Activated T-cell treated with anti-CD3 and anti-CD28 coated beads, Interleukin-2, amount 50 U/mL, for 4 hours (primary cell): ENCODE results near the gene RBM14. TPM values are rescaled to one million over a fixed set of nuclear protein-coding genes. Genes with fewer than 3 reads are reported as not detected.
A peak's percentile ranks its signal among the peaks of the same experiment; 100 is the strongest.

Experiments
- ATAC-seq, 2 donors: fragments of 200-7000 bp; cut with Tn5 transposase; one replicate each; pipeline ENCODE4 v1.10.0; 2021
- DNase-seq: peaks from one replicate; pipeline ENCODE4 v3.0.0-alpha.2; 2020
- H3K27me3 Mint-ChIP-seq: one replicate; pipeline ENCODE4 v1.8.0; 2021; ENCODE audit warnings: low read depth, mixed read lengths
- H3K36me3 Mint-ChIP-seq: one replicate; pipeline ENCODE4 v1.8.0; 2022; ENCODE audit warnings: mixed read lengths; ENCODE audit not compliant: insufficient read depth
- H3K4me1 Mint-ChIP-seq: one replicate; pipeline ENCODE4 v1.8.0; 2021; ENCODE audit warnings: low read depth, mixed read lengths
- H3K4me3 Mint-ChIP-seq: one replicate; pipeline ENCODE4 v1.8.0; 2021; ENCODE audit warnings: mild to moderate bottlenecking, moderate library complexity, mixed read lengths
- H3K9me3 Mint-ChIP-seq: one replicate; pipeline ENCODE4 v1.8.0; 2021; ENCODE audit warnings: mixed read lengths
- total RNA-seq, 3 donors: library from RNA; stranded (reverse); gene quantifications; one replicate each; pipeline ENCODE4 v1.2.1, GENCODE V29; 2021

The RBM14 gene
- total RNA-seq, 3 donors from 2014 or later: 201 to 223 (median 206) TPM

DNA sequence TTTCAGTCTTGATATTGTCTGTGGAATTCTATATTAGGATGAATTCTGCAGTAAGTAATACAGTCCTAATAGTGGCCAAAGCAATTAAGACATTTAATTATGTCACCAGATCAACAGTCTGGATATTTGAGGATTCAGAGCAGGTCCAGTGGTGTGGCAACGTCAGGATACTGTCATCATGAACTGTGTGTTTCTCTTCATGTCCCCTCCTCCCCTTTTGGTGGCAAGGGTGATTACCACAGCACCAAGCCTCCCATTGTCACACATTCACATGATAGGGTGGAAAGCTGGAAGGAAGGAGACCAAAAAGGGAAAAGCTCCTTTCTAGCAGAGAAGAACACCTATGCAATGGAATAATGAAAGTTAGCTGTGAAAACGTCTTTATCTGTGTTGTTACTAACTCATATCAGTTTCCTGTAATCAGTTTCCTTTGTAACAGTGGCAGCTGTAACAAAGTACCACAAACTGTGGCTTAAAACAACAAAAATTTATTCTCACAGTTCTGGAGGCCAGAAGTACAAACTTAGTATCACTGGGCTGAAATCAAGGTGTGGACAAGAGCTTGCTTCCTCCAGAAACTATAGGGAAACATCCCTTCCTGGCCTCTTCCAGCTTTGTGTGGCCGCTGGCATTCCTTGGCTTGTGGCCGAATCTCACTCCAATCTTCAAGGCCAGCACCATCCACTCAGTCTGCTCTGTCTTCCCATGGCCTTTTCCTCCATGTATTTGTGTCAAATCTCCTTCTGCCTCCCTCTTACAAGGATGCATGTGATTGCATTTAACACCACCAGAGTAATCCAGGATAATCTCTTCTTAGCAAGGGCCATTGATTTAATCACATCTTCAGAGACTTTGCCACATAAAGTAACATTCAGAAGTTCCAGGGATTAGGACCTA is 6.5 kb upstream of the RBM14 start:
- Mint-ChIP-seq H3K9me3 (no peaks in the 10 kb centered on the region), H3K27me3 (no peaks in the 10 kb centered on the region), H3K4me1 (peaks cover 14% of the 10 kb centered on the region), H3K36me3 (peaks cover 5% of the 10 kb centered on the region), H3K4me3 (no peak overlapping the region)
- DNase-seq (no peak), ATAC-seq (no peak)

GRCh38 chr11:66612458-66612857 is 4.0 kb upstream of the RBM14 start:
- no peak for ATAC-seq
- peaks cover under 1% of the 10 kb centered on the region for H3K36me3 Mint-ChIP-seq

GRCh38 chr11:66614073-66614472 is 2.4 kb upstream of the RBM14 start:
- H3K9me3 Mint-ChIP-seq: no peaks in the 10 kb centered on the region

More at GRCh38 chr11:66612458-66612857, 4.0 kb upstream of the RBM14 start:
- no peaks in the 10 kb centered on the region for H3K9me3 Mint-ChIP-seq
- H3K4me3 Mint-ChIP-seq: no peak overlapping the region
- H3K27me3 Mint-ChIP-seq: no peaks in the 10 kb centered on the region
- no peak for DNase-seq
- H3K4me1 Mint-ChIP-seq: peaks cover 21% of the 10 kb centered on the region

DNA sequence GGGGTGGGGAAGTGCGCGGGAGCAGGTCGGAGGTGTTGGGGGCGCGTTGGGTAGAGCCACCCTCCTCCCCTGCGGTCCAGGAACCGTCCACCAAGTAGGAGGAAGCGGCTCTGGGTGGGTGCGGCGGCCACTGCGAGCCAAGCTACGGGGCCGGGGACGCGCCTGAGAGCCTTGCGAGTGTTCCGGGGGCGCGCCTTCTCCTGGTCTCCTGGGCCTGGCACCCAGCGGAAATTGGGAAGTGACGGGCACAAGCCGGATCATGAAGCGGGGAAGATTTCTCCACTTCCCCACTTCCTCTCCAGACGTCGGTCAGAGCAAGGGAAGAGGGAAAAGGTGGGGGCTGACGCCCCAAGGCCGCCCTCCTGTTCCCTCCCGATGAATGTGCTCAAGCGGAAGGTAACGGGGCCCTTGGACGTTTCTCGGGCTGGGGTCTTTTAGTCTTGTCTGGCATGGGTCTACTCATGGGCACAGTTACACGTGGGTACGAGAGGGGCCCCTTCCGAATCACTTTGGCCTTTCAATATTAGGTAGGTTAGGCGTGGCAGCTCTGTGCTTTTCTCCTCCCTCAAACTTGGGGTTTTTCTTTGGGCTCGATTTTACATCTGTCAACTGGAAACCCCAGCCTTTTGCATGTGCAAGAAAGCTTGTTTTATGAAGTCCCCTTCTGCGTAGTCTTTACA is 865 bp downstream of the RBM14 start:
- no peaks in the 10 kb centered on the region for H3K9me3 Mint-ChIP-seq
- DNase-seq: no peak
- peaks cover 32% of the 10 kb centered on the region for H3K36me3 Mint-ChIP-seq
- H3K4me1 Mint-ChIP-seq: peaks cover 44% of the 10 kb centered on the region
- no peaks in the 10 kb centered on the region for H3K27me3 Mint-ChIP-seq
- peak overlapping the region; percentile 98 for H3K4me3 Mint-ChIP-seq
- ATAC-seq: no peak

More at GRCh38 chr11:66614073-66614472, 2.4 kb upstream of the RBM14 start:
- H3K27me3 Mint-ChIP-seq: no peaks in the 10 kb centered on the region
- DNase-seq (no peak), ATAC-seq (no peak)
- peaks cover 34% of the 10 kb centered on the region for H3K4me1 Mint-ChIP-seq
- peaks cover 16% of the 10 kb centered on the region for H3K36me3 Mint-ChIP-seq
- no peak overlapping the region for H3K4me3 Mint-ChIP-seq

- H3K9me3 Mint-ChIP-seq: no peaks in the 10 kb centered on the region
- H3K4me3 Mint-ChIP-seq: peak overlapping the region; percentile 98
- ATAC-seq (no peak), DNase-seq (no peak)
- peaks cover 49% of the 10 kb centered on the region for H3K36me3 Mint-ChIP-seq
- H3K4me1 Mint-ChIP-seq: peaks cover 62% of the 10 kb centered on the region
- H3K27me3 Mint-ChIP-seq: no peaks in the 10 kb centered on the region
Observed at GRCh38 chr11:66619080-66619554, 2.7 kb downstream of the RBM14 start.

DNA sequence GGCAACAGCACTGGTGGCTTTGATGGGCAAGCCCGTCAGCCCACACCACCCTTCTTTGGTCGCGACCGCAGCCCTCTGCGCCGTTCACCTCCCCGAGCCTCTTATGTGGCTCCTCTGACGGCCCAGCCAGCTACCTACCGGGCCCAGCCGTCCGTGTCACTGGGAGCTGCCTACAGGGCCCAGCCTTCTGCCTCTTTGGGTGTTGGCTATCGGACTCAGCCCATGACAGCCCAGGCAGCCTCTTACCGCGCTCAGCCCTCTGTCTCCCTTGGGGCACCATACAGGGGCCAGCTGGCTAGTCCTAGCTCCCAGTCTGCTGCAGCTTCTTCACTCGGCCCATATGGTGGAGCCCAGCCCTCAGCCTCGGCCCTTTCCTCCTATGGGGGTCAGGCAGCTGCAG is 8.0 kb downstream of the RBM14 start:
- H3K27me3 Mint-ChIP-seq: no peaks in the 10 kb centered on the region
- H3K9me3 Mint-ChIP-seq: no peaks in the 10 kb centered on the region
- peaks cover 62% of the 10 kb centered on the region for H3K36me3 Mint-ChIP-seq
- H3K4me1 Mint-ChIP-seq: peaks cover 71% of the 10 kb centered on the region
- no peak for DNase-seq
- no peak overlapping the region for H3K4me3 Mint-ChIP-seq
- ATAC-seq: peak in 1 of 2 donors; percentile 12

DNA sequence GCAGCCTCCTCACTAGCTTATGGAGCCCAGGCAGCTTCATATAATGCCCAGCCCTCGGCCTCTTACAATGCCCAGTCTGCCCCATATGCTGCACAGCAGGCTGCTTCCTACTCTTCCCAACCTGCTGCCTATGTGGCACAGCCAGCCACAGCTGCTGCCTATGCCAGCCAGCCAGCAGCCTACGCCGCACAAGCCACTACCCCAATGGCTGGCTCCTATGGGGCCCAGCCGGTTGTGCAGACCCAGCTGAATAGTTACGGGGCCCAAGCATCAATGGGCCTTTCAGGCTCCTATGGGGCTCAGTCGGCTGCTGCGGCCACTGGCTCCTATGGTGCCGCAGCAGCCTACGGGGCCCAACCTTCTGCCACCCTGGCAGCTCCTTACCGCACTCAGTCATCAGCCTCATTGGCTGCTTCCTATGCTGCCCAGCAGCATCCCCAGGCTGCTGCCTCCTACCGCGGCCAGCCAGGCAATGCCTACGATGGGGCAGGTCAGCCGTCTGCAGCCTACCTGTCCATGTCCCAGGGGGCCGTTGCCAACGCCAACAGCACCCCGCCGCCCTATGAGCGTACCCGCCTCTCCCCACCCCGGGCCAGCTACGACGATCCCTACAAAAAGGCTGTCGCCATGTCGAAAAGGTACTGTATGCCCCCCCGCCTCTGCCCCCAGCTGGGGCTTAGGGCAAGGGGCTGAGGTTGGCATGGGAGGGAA is 8.8 kb downstream of the RBM14 start:
- DNase-seq (no peak), ATAC-seq (peak in 1 of 2 donors; percentile 9)
- H3K4me3 Mint-ChIP-seq: no peak overlapping the region
- H3K27me3 Mint-ChIP-seq: no peaks in the 10 kb centered on the region
- peaks cover 70% of the 10 kb centered on the region for H3K4me1 Mint-ChIP-seq
- H3K9me3 Mint-ChIP-seq: no peaks in the 10 kb centered on the region
- peaks cover 62% of the 10 kb centered on the region for H3K36me3 Mint-ChIP-seq

GRCh38 chr11:66625752-66626149 is 9.3 kb downstream of the RBM14 start:
- no peak overlapping the region for H3K4me3 Mint-ChIP-seq

GRCh38 chr11:66626382-66626781 is 10.0 kb downstream of the RBM14 start:
- Mint-ChIP-seq H3K4me3 (no peak overlapping the region), H3K9me3 (no peaks in the 10 kb centered on the region), H3K4me1 (peaks cover 62% of the 10 kb centered on the region), H3K27me3 (no peaks in the 10 kb centered on the region), H3K36me3 (peaks cover 58% of the 10 kb centered on the region)
- DNase-seq (no peak), ATAC-seq (no peak)

More at GRCh38 chr11:66625752-66626149, 9.3 kb downstream of the RBM14 start:
- ATAC-seq (peak in 1 of 2 donors; percentile 19), DNase-seq (no peak)
- Mint-ChIP-seq H3K36me3 (peaks cover 61% of the 10 kb centered on the region), H3K27me3 (no peaks in the 10 kb centered on the region), H3K9me3 (no peaks in the 10 kb centered on the region), H3K4me1 (peaks cover 67% of the 10 kb centered on the region)

GRCh38 chr11:66626926-66627325 is 10.5 kb downstream of the RBM14 start:
- no peaks in the 10 kb centered on the region for H3K9me3 Mint-ChIP-seq
- peaks cover 58% of the 10 kb centered on the region for H3K4me1 Mint-ChIP-seq
- peaks cover 54% of the 10 kb centered on the region for H3K36me3 Mint-ChIP-seq
- H3K27me3 Mint-ChIP-seq: no peaks in the 10 kb centered on the region
- ATAC-seq (no peak), DNase-seq (no peak)
- no peak overlapping the region for H3K4me3 Mint-ChIP-seq

DNA sequence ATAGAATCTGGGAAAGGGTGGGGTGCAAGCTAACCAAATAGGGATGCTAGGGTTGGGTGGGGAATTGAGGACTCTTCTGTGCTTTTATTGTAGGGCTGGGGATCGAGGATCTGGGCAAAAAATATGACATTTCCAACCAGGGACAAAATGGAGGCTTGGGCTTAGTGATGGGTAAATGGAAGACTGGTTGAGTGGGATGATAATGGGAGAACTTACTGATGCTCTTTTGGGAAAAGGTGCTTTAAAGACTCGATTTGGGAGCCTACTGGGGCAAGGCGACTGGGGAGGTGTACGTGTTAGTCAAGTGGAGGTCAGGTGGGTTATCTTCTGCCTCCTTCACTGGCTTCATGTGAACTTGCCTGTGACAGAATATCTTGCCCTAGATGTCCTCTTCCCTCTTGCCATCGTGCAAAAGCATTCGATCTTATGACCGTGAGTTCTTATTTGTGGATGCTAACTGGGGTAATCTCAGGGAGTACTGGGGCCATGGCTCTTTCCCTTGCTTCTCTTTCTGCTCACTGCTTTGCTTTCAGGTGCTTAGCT is 11.7 kb downstream of the RBM14 start:
- Mint-ChIP-seq H3K4me3 (no peak overlapping the region), H3K36me3 (peaks cover 47% of the 10 kb centered on the region), H3K4me1 (peaks cover 51% of the 10 kb centered on the region), H3K9me3 (no peaks in the 10 kb centered on the region), H3K27me3 (no peaks in the 10 kb centered on the region)
- ATAC-seq (no peak), DNase-seq (no peak)

GRCh38 chr11:66629356-66629755 is 12.9 kb downstream of the RBM14 start:
- no peak overlapping the region for H3K4me3 Mint-ChIP-seq
- peaks cover 38% of the 10 kb centered on the region for H3K36me3 Mint-ChIP-seq
- no peaks in the 10 kb centered on the region for H3K9me3 Mint-ChIP-seq
- peaks cover 43% of the 10 kb centered on the region for H3K4me1 Mint-ChIP-seq
- DNase-seq (no peak), ATAC-seq (no peak)
- no peaks in the 10 kb centered on the region for H3K27me3 Mint-ChIP-seq

- DNase-seq (no peak), ATAC-seq (no peak)
- Mint-ChIP-seq H3K9me3 (no peaks in the 10 kb centered on the region), H3K4me3 (no peak overlapping the region), H3K27me3 (no peaks in the 10 kb centered on the region), H3K4me1 (peaks cover 44% of the 10 kb centered on the region), H3K36me3 (peaks cover 32% of the 10 kb centered on the region)
Observed at GRCh38 chr11:66631883-66632282, 15.5 kb downstream of the RBM14 start.

DNA sequence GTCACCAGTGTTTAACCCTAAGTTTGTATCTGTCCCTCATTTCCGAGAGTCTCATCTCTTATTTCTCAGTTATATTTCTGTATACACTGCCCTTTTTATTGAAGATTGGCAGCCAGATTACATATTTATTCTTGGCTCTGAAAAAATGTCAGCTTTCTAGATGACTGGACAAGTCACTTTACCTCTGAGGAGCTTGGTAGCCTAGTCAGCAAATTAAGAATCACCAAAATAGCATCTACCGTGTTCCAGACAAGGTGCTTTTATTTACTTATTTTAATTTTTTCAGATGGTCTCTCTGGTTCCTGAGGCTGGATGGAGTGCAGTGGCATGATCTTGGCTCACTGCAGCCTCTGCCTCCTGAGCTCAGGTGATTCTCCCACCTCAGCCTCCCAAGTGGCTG is 16.5 kb downstream of the RBM14 start:
- peaks cover 28% of the 10 kb centered on the region for H3K36me3 Mint-ChIP-seq
- H3K9me3 Mint-ChIP-seq: no peaks in the 10 kb centered on the region
- no peaks in the 10 kb centered on the region for H3K27me3 Mint-ChIP-seq
- DNase-seq: no peak
- no peak overlapping the region for H3K4me3 Mint-ChIP-seq
- H3K4me1 Mint-ChIP-seq: peaks cover 44% of the 10 kb centered on the region
- no peak for ATAC-seq
